Bronchial epithelial cell (primary cell): ENCODE measurements around the gene SRSF7. TPM values are rescaled to one million over a fixed set of nuclear protein-coding genes. Genes with fewer than 3 reads are reported as not detected.

Experiments
- DNase-seq: peaks from one replicate; pipeline ENCODE4 v3.0.0-alpha.2; 2010; ENCODE audit warnings: low read depth
- FAIRE-seq: peaks from 2 replicates; lab custom pipeline; 2011; peaks lifted over from hg19 to GRCh38; lab: Jason Lieb, UNC
- H3K27me3 ChIP-seq: 2 replicates; pipeline ENCODE4 v1.5.1; 2011; ENCODE audit warnings: low read length; ENCODE audit not compliant: control insufficient read depth, insufficient read depth
- H3K36me3 ChIP-seq: 2 replicates; pipeline ENCODE4 v1.5.1; 2011; ENCODE audit warnings: low read length; ENCODE audit not compliant: control insufficient read depth, insufficient read depth
- H3K4me3 ChIP-seq: 2 replicates; pipeline ENCODE4 v1.5.1; 2011; ENCODE audit warnings: mild to moderate bottlenecking, low read depth, low read length, control low read depth
- total RNA-seq: library from RNA; depleted of rRNA; stranded (reverse); fragments of >200 nt; gene quantifications from 2 replicates; pipeline ENCODE4 v1.2.1, GENCODE V29; 2014
- TF ChIP-seq, protein P1 (sequence below): IDR thresholded peaks from 2 replicates; pipeline ENCODE4 v1.5.1; 2011; ENCODE audit warnings: mild to moderate bottlenecking, moderate library complexity, low read length, control low read depth, inconsistent platforms; ENCODE audit not compliant: insufficient read depth, severe bottlenecking

Gene SRSF7
- total RNA-seq, 1 donor from 2014 or later: 120 TPM

GRCh38 chr2:38778687-38779082, 27.5 kb upstream of the SRSF7 start:
- FAIRE-seq (no peak), DNase-seq (no peak)
- peak overlapping the region; percentile 88 for H3K4me3 ChIP-seq
- H3K36me3 ChIP-seq: peaks cover 3% of the 10 kb centered on the region
- no peaks in the 10 kb centered on the region for H3K27me3 ChIP-seq
- TF ChIP-seq, protein P1, sequence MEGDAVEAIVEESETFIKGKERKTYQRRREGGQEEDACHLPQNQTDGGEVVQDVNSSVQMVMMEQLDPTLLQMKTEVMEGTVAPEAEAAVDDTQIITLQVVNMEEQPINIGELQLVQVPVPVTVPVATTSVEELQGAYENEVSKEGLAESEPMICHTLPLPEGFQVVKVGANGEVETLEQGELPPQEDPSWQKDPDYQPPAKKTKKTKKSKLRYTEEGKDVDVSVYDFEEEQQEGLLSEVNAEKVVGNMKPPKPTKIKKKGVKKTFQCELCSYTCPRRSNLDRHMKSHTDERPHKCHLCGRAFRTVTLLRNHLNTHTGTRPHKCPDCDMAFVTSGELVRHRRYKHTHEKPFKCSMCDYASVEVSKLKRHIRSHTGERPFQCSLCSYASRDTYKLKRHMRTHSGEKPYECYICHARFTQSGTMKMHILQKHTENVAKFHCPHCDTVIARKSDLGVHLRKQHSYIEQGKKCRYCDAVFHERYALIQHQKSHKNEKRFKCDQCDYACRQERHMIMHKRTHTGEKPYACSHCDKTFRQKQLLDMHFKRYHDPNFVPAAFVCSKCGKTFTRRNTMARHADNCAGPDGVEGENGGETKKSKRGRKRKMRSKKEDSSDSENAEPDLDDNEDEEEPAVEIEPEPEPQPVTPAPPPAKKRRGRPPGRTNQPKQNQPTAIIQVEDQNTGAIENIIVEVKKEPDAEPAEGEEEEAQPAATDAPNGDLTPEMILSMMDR: no peak

DNA sequence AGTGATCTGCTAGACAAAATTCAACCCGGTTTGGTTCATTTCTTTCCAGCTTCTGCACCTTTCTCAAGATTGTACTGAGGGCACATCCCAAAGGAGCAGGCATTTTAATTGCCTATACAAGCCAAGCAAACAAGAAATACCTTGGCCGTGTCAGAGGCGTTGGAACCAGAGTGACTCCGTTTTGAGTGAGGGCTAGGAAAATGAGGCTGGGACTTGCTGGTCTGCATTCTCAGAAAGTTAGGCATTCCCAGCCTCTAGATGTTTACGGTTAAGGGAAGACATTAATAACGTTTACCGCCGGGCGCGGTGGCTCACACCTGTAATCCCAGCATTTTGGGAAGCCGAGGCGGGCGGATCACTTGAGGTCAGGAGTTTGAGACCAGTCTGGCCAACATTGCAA, 25.4 kb upstream of the SRSF7 start:
- H3K4me3 ChIP-seq: no peak overlapping the region
- no peak for DNase-seq

GRCh38 chr2:38775921-38776225, 24.7 kb upstream of the SRSF7 start:
- TF ChIP-seq, protein P1: no peak
- H3K36me3 ChIP-seq: no peaks in the 10 kb centered on the region
- H3K27me3 ChIP-seq: no peaks in the 10 kb centered on the region
- no peak overlapping the region for H3K4me3 ChIP-seq
- DNase-seq (no peak), FAIRE-seq (no peak)

More for the DNA sequence above, 25.4 kb upstream of the SRSF7 start:
- no peak for FAIRE-seq
- H3K36me3 ChIP-seq: peaks cover 2% of the 10 kb centered on the region
- TF ChIP-seq, protein P1: no peak
- H3K27me3 ChIP-seq: no peaks in the 10 kb centered on the region

DNA sequence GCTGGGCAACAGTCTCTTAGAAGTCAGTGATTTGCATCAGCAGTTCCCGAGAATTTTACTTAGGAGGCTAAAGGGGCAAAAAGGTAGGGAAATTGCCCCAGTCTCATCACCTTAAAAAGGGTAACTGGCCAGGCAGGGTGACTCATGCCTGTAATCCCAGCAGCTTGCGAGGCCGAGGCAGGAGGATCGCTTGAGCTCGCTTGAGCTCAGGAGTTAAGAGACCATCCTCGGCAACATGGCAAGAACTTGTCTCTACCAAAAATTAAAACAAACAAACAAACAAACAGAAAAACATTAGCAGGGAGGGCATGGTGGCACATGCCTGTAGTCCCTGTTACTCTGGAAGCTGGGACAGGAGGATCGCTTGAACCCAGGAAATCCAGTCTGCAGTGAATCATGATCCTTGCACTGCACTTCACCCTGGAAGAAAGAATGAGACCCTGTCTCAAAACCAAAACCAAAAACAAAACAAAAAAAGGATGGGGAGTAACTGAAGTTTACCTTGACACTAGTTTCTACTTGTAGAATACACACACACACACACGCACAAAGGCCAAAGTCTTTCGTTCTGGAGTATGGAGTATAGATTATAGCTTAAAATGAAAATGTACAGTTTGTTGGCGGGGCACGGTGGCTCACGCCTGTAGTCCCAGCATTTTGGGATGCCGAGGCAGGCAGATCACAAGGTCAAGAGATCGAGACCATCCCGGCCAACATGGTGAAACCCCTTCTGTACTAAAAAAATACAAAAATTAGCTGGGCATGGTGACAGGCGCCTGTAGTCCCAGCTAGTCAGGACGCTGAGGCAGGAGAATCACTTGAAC, 24.1 kb upstream of the SRSF7 start:
- TF ChIP-seq, protein P1: no peak
- H3K4me3 ChIP-seq: no peak overlapping the region
- H3K27me3 ChIP-seq: no peaks in the 10 kb centered on the region
- FAIRE-seq (no peak), DNase-seq (no peak)
- no peaks in the 10 kb centered on the region for H3K36me3 ChIP-seq

DNA sequence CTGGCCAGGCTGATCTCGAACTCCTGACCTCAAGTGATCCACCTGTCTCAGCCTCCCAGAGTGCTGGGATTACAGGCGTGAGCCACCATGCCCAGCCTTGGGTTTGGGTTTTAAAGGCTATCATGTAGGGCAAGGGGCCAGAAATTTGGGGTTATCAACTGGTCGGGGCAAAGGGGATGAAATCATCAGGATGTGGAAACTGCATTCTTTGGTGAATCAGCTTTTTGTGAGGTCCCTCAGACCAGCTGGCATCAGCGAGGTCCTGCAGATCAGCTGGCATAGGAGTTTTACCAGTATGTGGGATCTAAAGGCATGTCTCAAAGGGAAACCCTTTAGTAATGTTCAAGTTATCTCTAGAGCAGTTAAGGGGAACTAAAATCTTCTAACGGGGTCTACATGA, 20.5 kb upstream of the SRSF7 start:
- H3K27me3 ChIP-seq: no peaks in the 10 kb centered on the region
- no peaks in the 10 kb centered on the region for H3K36me3 ChIP-seq
- FAIRE-seq: no peak
- peak; percentile 61 for DNase-seq
- H3K4me3 ChIP-seq: no peak overlapping the region
- TF ChIP-seq, protein P1: no peak

GRCh38 chr2:38765551-38765950, 14.4 kb upstream of the SRSF7 start:
- no peaks in the 10 kb centered on the region for H3K36me3 ChIP-seq
- TF ChIP-seq, protein P1: no peak
- H3K4me3 ChIP-seq: no peak overlapping the region
- no peaks in the 10 kb centered on the region for H3K27me3 ChIP-seq
- FAIRE-seq (no peak), DNase-seq (peak; percentile 38)
